Loucy (cell line): Measurements from ENCODE around the gene LAMB1.

Experiments
- EZH2phosphoT487 ChIP-seq: fragments of 200-600 bp; IDR thresholded peaks from 2 replicates; pipeline ENCODE4 v1.6.1; 2018; ENCODE audit warnings: antibody characterized with exemption, mild to moderate bottlenecking, moderate library complexity, borderline replicate concordance
- TF ChIP-seq, protein P1 (sequence below): fragments of 200-600 bp; sonication (generic); conservative IDR thresholded peaks from 2 replicates; pipeline ENCODE4 v1.5.1; 2014; ENCODE audit warnings: mild to moderate bottlenecking, antibody characterized with exemption, low read length

DNA sequence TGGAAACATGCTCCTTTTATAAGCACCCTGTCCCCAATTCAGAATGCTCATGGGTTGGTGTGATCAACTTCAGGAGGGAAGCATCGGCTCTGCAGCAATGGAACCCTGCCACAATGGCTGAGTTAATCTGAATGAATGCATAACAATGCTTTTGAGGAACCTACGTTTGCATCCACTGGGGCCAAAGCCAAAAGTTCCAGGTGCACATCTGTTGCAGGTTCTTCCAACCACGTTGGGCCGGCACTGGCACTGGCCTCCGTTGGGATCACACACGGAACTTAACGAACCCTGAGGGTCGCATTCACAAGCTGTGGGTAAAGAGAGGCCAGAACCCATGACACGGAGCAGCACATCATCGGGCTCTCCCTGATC, 43.4 kb downstream of the LAMB1 start:
- TF ChIP-seq, protein P1, sequence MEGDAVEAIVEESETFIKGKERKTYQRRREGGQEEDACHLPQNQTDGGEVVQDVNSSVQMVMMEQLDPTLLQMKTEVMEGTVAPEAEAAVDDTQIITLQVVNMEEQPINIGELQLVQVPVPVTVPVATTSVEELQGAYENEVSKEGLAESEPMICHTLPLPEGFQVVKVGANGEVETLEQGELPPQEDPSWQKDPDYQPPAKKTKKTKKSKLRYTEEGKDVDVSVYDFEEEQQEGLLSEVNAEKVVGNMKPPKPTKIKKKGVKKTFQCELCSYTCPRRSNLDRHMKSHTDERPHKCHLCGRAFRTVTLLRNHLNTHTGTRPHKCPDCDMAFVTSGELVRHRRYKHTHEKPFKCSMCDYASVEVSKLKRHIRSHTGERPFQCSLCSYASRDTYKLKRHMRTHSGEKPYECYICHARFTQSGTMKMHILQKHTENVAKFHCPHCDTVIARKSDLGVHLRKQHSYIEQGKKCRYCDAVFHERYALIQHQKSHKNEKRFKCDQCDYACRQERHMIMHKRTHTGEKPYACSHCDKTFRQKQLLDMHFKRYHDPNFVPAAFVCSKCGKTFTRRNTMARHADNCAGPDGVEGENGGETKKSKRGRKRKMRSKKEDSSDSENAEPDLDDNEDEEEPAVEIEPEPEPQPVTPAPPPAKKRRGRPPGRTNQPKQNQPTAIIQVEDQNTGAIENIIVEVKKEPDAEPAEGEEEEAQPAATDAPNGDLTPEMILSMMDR = no peak
- TF ChIP-seq EZH2phosphoT487 = no peak
